ENCODE results near the gene ACMSD.

- TF ChIP-seq CTCF (IDR thresholded peaks at IDR 0.05) (no peak), POLR2A (IDR thresholded peaks at IDR 0.05) (no peak)
These were observed 34.7 kb downstream of the ACMSD start for GRCh38 chr2:134873152-134873551.

Data from tibial nerve (tissue), 3 donors.